ENCODE data around the gene TSC2.

TSC2 gene

DNA sequence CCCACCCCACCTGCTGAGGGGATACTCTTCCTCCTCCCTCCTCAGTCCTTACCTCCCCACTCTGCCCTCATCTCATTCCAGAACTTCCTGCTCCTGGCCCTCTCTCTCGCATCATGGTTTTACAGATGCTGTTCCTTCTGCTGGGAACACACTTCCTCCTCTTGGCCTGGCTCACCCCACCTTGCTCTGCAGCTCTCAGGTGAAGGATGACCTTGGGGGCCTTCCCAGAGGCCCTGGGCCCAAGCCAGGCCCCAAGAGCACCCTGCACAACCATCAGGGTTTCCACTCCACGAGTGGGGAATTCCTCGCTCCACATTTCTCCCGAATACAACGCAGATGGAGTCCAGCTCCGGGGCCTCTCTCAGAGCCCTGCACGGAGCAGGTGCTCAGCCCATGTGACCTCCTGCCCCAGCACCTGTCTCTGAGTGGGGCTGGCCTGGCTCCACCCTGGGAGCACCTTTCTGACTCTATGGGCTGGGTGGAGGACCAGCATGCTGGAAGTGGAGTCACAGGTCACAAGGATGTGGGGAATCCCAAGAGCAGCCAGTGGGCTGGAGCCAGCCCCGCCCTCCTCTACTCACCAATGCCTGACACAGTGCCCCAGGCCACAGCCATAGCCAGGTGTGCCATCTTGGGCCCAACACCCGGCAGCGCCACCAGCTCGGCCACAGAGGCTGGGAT lies 4.7 kb upstream of the TSC2 start:
- Mint-ChIP-seq H3K36me3 (no peaks in the 10 kb centered on the region), H3K4me3 (no peak overlapping the region), H3K27ac (no peak overlapping the region), H3K4me1 (peaks cover 9% of the 10 kb centered on the region), H3K9me3 (no peaks in the 10 kb centered on the region), H3K27me3 (no peaks in the 10 kb centered on the region)

DNA sequence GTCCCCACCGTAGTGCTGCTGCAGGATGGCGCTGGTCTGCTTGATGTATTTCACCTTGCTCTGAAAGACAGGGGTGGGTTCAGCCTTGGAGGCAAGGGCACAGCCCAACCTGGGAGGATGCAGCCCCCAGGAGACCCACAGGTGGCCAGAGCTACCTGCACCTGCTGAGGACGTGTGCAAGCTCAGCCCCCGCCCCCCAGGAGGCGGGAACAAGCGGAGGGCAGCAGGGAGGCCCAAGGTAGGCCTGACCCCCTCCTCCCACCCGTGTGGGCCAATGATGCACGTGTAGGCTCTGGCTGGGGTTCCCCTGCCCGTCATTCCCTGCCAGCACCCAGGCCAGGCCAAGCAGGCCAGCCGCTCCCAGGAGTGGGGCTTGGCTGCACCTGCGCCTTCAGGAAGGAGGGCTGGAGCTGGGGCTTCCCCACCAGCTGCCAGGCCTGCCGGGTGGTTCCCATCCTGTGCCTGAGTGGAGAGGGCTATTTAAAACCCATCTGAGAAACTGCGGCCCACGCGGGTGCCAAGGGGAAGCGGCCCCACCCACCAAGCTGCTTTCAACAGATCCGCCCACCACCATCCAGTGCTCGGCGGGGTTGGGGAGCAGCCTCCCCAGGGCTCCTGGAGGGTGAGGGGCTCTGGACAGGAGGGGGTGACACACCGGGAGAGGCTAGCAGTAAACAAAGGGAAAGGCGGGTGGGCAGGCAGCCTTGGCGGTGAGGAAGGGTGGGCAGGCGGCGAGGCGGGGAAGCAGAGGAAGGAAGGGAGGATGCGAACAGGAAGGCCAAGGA lies 3.9 kb upstream of the TSC2 start:
- Mint-ChIP-seq H3K4me3 (no peak overlapping the region), H3K4me1 (peaks cover 15% of the 10 kb centered on the region), H3K9me3 (no peaks in the 10 kb centered on the region), H3K36me3 (no peaks in the 10 kb centered on the region), H3K27me3 (no peaks in the 10 kb centered on the region), H3K27ac (no peak overlapping the region)

DNA sequence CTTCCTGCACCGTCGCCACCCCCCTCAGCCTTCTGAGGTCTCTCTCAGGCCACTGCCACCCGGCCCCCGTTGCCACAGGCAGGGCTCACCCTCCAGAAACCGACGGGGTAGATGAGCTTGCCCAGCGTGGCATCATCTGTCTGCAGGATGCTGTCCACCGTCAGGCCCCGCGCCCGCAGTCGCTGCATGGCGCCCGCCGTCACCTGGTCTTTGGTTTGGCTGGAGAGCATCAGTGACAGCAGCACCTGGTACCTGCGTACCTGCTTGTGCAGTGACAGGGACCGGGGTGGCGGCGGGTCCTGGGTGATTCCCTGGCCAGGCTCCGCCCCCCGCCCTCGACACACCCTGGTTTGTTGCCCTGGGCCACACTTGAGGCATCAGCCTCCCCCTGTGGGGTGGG lies 3.2 kb upstream of the TSC2 start:
- Mint-ChIP-seq H3K4me3 (no peak overlapping the region), H3K27me3 (no peaks in the 10 kb centered on the region), H3K9me3 (no peaks in the 10 kb centered on the region), H3K4me1 (peaks cover 18% of the 10 kb centered on the region), H3K27ac (no peak overlapping the region), H3K36me3 (no peaks in the 10 kb centered on the region)

DNA sequence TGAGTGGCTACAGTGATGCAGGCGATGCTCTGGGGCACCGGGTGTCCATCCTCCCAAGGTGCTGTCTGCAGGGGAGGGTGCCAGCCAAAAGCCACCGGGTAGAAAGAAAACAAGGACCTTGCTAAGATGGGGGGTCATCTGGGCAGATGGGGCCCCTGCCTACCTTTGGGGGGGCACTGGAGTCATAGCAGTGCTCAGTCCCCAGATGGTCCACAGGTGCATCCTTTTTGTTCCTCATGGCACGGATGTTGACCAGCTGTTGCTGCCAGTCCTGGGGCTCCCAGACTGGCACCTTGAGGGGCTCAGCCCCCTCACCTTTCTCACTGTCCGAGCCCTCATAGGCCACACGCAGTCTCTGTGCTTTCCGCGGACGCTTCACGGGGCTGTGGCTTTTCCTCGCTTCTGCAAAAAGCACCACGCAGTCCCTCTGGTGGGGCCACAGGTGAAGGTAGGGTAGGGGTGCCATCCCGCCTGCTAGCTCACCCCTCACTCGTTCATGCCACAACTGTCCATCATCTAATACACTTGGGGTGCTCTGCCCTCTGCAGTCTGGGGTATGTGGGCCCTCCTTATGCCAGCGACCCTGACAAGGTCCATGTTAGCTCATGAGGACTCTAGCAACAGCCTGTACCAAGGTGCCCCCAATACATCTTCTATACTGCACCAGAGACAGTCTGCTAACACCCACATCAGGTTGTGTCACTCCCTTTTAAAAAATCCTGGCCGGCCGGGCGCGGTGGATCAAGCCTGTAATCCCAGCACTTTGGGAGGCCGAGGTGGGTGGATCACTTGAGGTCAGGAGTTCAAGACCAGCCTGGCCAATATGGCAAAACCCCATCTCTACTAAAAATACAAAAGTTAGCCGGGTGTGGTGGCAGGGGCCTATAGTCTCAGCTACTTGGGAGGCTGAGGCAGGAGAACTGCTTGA lies 1.6 kb upstream of the TSC2 start:
- H3K27ac Mint-ChIP-seq = no peak overlapping the region
- peak overlapping the region; percentile 94 for H3K4me3 Mint-ChIP-seq
- H3K4me1 Mint-ChIP-seq = peaks cover 18% of the 10 kb centered on the region
- H3K27me3 Mint-ChIP-seq = no peaks in the 10 kb centered on the region
- H3K36me3 Mint-ChIP-seq = peaks cover under 1% of the 10 kb centered on the region
- no peaks in the 10 kb centered on the region for H3K9me3 Mint-ChIP-seq

DNA sequence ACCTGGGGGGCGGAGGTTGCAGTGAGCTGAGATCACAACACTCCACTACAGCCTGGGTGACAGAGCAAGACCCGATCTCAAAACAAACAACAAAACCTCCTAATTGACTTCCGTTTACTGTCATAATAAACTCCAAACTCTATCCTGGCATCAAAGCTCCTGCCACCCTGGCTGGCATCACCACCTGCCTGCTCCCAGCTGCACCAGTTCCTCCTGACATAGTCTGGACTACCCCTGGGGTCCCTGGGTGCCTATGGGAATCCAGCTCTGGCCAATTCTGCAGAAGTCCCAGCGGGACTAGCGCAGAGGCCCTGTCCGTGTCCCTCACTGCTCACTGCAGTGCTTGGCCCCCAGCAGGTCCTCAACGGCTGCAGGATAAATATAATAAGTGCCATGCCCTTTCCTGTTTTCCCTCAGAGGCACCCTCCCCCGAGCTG lies 874 bp upstream of the TSC2 start:
- peak overlapping the region; percentile 87 for H3K27ac Mint-ChIP-seq
- peak overlapping the region; percentile 94 for H3K4me3 Mint-ChIP-seq
- no peaks in the 10 kb centered on the region for H3K9me3 Mint-ChIP-seq
- H3K36me3 Mint-ChIP-seq = peaks cover 1% of the 10 kb centered on the region
- H3K27me3 Mint-ChIP-seq = no peaks in the 10 kb centered on the region
- H3K4me1 Mint-ChIP-seq = peaks cover 18% of the 10 kb centered on the region

DNA sequence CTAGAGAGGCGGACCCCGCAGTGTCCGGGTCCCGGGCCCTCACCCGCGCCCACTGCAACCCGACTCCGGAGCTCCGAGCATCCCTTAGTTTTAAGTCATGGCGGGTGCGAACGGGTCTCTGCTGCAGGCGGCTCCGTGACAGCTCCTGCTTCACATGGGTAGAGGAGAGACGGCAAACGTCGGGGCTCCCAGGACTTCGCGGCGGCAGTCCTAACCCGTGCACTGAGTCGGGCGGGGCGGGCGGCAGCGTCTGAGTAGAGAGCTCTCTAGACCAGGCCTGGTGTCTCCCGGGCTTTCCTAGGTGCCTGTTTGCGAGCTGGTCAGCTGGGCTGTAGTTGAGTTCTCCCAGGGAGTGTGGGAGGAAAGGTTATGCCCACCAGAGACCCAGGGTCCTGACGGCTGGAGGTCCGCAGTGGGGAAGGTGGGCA lies 345 bp downstream of the TSC2 start:
- H3K4me1 Mint-ChIP-seq = peaks cover 18% of the 10 kb centered on the region
- H3K4me3 Mint-ChIP-seq = peak overlapping the region; percentile 90
- H3K9me3 Mint-ChIP-seq = no peaks in the 10 kb centered on the region
- no peaks in the 10 kb centered on the region for H3K27me3 Mint-ChIP-seq
- peak overlapping the region; percentile 41 for H3K27ac Mint-ChIP-seq
- peaks cover 1% of the 10 kb centered on the region for H3K36me3 Mint-ChIP-seq

DNA sequence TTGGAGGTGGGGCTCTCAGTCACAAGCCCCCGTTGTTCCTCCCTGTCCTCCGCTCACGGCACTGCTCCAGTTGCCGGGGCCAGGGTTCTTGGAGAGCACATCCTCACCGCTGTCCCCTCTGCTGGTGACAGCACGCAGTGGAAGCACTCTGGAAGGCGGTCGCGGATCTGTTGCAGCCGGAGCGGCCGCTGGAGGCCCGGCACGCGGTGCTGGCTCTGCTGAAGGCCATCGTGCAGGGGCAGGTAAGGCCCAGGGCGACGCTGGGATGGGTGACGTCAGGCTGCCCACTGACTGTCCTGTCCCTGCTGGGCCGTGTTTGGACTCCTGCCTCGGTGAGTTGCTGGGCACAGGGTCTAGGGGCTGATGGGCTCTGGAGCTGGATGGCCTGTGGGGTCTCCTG lies 5.4 kb downstream of the TSC2 start:
- Mint-ChIP-seq H3K4me3 (no peak overlapping the region), H3K27ac (no peak overlapping the region), H3K36me3 (peaks cover 1% of the 10 kb centered on the region), H3K9me3 (no peaks in the 10 kb centered on the region), H3K27me3 (no peaks in the 10 kb centered on the region), H3K4me1 (peaks cover 9% of the 10 kb centered on the region)

DNA sequence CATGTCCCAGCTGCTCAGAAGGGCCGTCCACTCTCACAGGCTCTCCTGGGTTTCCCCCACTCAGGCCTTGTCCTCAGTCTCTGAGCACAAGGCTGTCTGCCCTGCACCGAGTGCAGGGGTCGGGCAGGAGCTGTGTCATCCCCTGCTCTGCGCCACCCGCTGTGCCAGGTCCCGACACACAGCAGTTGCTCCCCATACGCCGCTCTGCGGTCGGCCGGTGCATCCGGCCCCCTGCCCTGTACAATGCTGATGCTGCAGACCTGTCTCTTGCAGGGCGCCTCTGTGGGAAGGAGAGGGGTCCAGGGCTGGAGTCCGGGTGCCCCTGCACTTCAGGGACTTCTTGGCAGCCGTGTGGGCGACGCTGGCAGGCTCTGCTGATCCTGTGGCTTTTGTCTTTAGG lies 6.1 kb downstream of the TSC2 start:
- no peaks in the 10 kb centered on the region for H3K27me3 Mint-ChIP-seq
- no peak overlapping the region for H3K27ac Mint-ChIP-seq

DNA sequence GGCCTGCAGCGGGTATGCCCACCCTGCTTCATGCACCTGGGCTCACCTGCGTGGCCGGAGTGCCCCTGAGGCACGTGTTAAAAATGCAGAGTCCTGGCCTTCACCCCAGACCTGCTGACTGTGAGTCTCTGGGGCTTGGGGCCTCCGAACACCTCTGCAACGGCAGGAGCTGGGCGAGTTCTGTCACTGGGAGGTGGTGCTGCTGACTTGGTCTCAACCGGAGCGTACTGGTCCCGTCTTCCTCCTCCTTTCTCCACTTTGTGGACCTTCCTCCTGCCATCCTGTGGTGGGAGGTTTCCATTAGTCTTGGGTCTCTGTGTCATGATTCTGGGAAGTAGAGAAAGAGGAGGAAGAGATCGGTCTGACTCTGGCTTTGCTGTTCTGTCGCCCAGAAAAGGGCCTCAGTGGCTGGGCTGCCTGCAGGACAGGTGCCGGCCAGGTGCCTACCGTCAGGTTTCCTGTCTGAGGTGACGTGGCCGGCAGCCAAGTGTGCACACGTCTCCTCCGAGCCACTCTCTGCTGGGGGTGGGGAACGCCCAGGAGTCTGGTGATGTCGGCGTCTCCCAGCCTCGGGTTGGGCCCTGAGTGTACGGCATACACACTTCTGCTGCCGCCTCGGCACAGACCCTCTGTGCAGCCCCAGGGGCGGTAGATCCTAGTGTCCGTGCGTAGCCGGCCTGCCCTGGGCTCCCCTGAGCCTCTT lies 6.9 kb downstream of the TSC2 start:
- H3K36me3 Mint-ChIP-seq = peaks cover 1% of the 10 kb centered on the region
- H3K9me3 Mint-ChIP-seq = no peaks in the 10 kb centered on the region

More for the DNA sequence above, 6.1 kb downstream of the TSC2 start:
- Mint-ChIP-seq H3K9me3 (no peaks in the 10 kb centered on the region), H3K4me3 (no peak overlapping the region), H3K36me3 (peaks cover 1% of the 10 kb centered on the region), H3K4me1 (peaks cover 3% of the 10 kb centered on the region)

DNA sequence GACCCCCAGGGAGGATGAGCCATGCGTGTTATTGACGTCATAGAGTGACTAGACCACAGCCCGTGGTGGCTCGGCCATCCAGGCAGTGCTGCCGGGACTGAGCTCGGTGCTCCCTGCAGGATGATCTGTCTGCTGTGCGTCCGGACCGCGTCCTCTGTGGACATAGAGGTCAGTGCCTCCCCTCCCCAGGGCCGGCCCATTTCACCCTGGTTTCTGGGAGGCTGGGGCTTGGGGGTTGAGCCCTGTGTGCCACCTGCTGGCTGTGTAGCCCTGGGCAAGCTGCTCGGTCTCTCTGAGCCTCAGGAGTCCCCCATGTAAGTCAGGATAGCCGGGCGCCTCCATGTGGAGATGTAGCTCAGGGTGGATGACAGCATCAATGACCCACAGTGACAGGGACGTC lies 8.3 kb downstream of the TSC2 start:
- Mint-ChIP-seq H3K27me3 (no peaks in the 10 kb centered on the region), H3K36me3 (peaks cover 1% of the 10 kb centered on the region), H3K27ac (no peak overlapping the region), H3K9me3 (no peaks in the 10 kb centered on the region), H3K4me3 (no peak overlapping the region), H3K4me1 (no peaks in the 10 kb centered on the region)

More for the DNA sequence above, 6.9 kb downstream of the TSC2 start:
- no peaks in the 10 kb centered on the region for H3K27me3 Mint-ChIP-seq
- H3K4me1 Mint-ChIP-seq = no peaks in the 10 kb centered on the region
- no peak overlapping the region for H3K4me3 Mint-ChIP-seq
- no peak overlapping the region for H3K27ac Mint-ChIP-seq

DNA sequence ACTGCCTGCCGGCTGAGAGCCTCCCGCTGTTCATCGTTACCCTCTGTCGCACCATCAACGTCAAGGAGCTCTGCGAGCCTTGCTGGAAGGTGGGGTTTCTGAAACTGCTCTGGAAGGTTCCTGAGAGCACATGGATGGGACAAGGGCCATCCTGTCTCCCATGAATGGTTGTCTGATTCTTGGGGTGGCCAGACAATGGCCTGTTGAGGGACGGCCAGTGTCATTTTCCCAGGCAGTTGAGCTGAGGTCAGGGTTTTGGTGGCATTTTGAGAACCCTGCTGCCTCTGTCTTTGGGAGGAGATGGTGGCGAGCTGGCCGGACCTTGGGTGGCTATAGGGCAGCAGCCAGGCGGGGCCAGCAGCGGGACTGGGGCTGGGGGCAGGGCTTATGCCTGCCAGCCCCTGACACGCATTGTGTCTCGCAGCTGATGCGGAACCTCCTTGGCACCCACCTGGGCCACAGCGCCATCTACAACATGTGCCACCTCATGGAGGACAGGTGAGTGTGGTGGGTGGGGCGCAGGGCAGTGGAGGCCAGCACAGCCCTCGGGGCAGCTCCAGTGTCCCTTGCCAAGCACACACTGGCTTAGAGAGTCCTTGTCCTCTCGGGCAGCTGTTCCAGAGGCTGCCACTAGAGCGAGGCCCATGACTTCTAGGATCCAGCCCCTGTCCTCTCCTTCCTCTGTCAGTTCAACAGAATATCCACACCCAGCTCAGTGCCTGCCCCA lies 9.1 kb downstream of the TSC2 start:
- Mint-ChIP-seq H3K27ac (no peak overlapping the region), H3K9me3 (no peaks in the 10 kb centered on the region), H3K4me3 (no peak overlapping the region), H3K4me1 (no peaks in the 10 kb centered on the region), H3K27me3 (no peaks in the 10 kb centered on the region), H3K36me3 (no peaks in the 10 kb centered on the region)

DNA sequence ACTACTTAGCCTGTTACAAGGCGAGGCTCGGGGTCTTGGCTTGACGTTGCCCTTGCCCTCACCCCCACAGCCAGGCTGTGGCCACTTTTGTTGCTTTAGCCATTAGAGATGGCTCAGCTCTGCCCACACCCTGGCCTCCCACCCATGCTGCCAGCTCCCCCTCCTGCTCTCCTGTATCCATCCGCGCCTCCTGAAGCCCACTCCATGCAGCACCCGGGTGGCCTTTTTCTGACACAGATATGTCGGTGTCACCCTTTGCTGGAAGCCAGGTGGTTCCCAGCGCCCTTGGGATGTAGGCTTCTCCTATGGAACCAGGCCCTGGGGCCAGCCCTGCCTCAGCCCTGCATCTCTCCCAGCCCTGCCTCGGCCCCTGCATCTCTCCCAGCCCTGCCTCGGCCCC lies 9.7 kb downstream of the TSC2 start:
- H3K9me3 Mint-ChIP-seq = no peaks in the 10 kb centered on the region
- no peaks in the 10 kb centered on the region for H3K36me3 Mint-ChIP-seq
- no peaks in the 10 kb centered on the region for H3K27me3 Mint-ChIP-seq
- H3K4me3 Mint-ChIP-seq = no peak overlapping the region
- no peak overlapping the region for H3K27ac Mint-ChIP-seq
- H3K4me1 Mint-ChIP-seq = no peaks in the 10 kb centered on the region

DNA sequence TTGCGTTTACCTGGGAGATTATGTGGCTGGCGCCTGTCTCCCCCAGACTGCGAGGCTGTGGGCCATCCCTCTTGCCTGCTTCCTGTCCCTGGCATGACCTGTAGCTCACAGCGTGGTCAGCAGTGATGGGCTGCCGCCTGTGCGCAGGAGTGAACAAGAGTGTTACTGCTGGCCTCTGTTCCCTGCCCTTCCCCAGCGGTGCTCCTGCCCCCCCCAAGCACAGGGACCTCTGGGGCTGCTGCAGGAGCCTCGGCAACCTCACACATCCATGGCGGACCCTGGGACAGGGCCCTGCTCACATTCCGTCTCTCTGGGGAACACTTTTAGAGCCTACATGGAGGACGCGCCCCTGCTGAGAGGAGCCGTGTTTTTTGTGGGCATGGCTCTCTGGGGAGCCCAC lies 10.6 kb downstream of the TSC2 start:
- H3K36me3 Mint-ChIP-seq = no peaks in the 10 kb centered on the region
- no peaks in the 10 kb centered on the region for H3K9me3 Mint-ChIP-seq
- H3K27me3 Mint-ChIP-seq = no peaks in the 10 kb centered on the region
- H3K4me1 Mint-ChIP-seq = no peaks in the 10 kb centered on the region
- no peak overlapping the region for H3K27ac Mint-ChIP-seq
- no peak overlapping the region for H3K4me3 Mint-ChIP-seq

DNA sequence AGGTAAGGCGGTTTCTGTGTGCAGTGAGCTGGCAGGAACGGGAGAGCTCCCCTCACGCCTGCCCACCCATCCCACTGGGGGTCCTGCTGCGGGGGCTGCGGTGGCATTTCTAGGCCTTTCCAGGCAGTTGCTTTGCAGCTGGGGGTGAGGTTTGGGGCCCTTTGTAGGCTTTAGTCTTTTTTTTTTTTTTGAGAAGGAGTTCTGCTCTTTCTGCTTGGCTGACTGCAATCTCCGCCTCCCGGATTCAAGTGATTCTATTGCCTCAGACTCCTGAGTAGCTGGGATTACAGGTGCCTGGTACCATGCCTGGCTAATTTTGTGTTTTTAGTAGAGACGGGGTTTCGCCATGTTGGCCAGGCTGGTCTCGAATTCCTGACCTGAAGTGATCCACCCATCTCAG lies 11.1 kb downstream of the TSC2 start:
- H3K4me1 Mint-ChIP-seq = no peaks in the 10 kb centered on the region
- H3K9me3 Mint-ChIP-seq = no peaks in the 10 kb centered on the region
- no peak overlapping the region for H3K27ac Mint-ChIP-seq
- no peaks in the 10 kb centered on the region for H3K27me3 Mint-ChIP-seq
- no peak overlapping the region for H3K4me3 Mint-ChIP-seq
- H3K36me3 Mint-ChIP-seq = peaks cover 2% of the 10 kb centered on the region

DNA sequence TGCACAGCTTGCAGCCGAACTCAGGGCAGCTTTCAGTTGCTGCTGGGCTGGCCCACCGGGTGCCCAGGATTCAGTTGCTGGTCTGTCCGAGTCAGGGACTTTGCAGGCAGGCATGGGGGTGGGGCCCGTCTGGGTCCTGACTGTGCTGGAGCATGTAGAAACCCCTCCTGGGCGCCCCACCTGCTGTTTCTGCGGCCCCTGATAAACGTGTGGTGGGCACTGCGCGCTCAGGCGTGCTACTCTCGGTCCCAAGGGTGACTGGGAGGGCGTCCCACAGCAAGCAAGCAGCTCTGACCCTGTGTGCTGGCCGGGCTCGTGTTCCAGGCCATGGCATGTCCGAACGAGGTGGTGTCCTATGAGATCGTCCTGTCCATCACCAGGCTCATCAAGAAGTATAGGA lies 12.6 kb downstream of the TSC2 start:
- Mint-ChIP-seq H3K9me3 (no peaks in the 10 kb centered on the region), H3K27ac (no peak overlapping the region), H3K4me3 (no peak overlapping the region), H3K4me1 (no peaks in the 10 kb centered on the region), H3K27me3 (no peaks in the 10 kb centered on the region), H3K36me3 (peaks cover 2% of the 10 kb centered on the region)

Measured in activated naive CD4-positive, alpha-beta T cell treated with anti-CD3 and anti-CD28 coated beads, Interleukin-2, amount 50 U/mL, for 24 hours (primary cell).